NT2/D1 (cell line): ENCODE data around the gene ELP2.

Experiments
- SUZ12 ChIP-seq: IDR thresholded peaks from 2 replicates; pipeline ENCODE4 v1.6.1; 2011; ENCODE audit not compliant: insufficient read length, insufficient read depth; ENCODE audit errors: extremely low read depth
- YY1 ChIP-seq: IDR thresholded peaks from 2 replicates; pipeline ENCODE4 v1.6.1; 2011; ENCODE audit not compliant: insufficient read length, insufficient read depth
- ZNF274 ChIP-seq: IDR thresholded peaks from 2 replicates; pipeline ENCODE4 v1.6.1; 2011; ENCODE audit warnings: mild to moderate bottlenecking, low read depth, low read length

DNA sequence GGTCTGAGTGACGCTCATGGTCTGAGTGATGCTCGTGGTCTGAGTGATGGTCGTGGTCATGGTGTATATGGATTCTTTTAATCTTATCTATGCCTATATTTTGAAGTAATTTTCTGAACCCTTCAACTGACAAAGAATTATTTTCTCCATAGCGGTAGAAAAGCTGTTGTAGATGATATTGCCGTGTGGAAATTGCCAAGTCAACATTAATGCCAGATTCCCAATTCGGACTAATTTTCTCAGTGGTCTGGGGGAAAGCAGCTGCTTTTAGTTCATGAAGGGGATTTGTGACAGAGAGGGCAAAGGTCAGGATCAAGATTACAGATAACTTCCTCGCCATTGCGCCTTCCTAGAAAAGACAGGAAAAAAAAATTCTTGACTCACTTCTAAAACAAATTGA is 3.0 kb upstream of the ELP2 start:
- TF ChIP-seq ZNF274 (no peak), YY1 (no peak), SUZ12 (no peak)
